Panc1 (cell line): ENCODE results near the gene PIEZO1. TPM values are rescaled to one million over a fixed set of nuclear protein-coding genes. Genes with fewer than 3 reads are reported as not detected.

Experiments
- ATAC-seq: fragments of 200-7000 bp; cut with Tn5 transposase; 2 replicates; pipeline ENCODE4 v1.9.1; 2020; ENCODE audit warnings: mild to moderate bottlenecking, moderate library complexity
- BruUV-seq: library from RNA; stranded (reverse); fragments of 400-500 nt; replicated peaks from 2 replicates; lab custom pipeline; 2021; lab: Mats Ljungman, UMichigan
- CTCF ChIA-PET: fragments of 300-600 bp; sonication (Branson Sonifier 250); formaldehyde crosslinking; loops from one replicate; lab custom pipeline; 2022; ENCODE audit warnings: antibody characterized with exemption; lab: Charles Lee
- POLR2A ChIA-PET: fragments of 300-600 bp; sonication (Branson Sonifier 250); formaldehyde crosslinking; loops from one replicate; lab custom pipeline; 2022; ENCODE audit warnings: antibody characterized with exemption; lab: Charles Lee
- DNase-seq: peaks from one replicate; pipeline ENCODE4 v3.0.0-alpha.2; 2010; ENCODE audit warnings: low read depth, low spot score
- H3K27ac ChIP-seq: 2 replicates; pipeline ENCODE4 v1.5.1; 2011; ENCODE audit warnings: mild to moderate bottlenecking, low read length, inconsistent platforms
- H3K27me3 ChIP-seq: fragments of 200-500 bp; sonication (Bioruptor generic); 2 replicates; pipeline ENCODE4 v1.6.0; 2014; ENCODE audit warnings: low read length, inconsistent platforms; ENCODE audit not compliant: control insufficient read depth, insufficient read depth
- H3K36me3 ChIP-seq: fragments of 200-500 bp; sonication (Bioruptor generic); 2 replicates; pipeline ENCODE4 v1.5.1; 2014; ENCODE audit warnings: inconsistent platforms, mild to moderate bottlenecking, low read length, moderate library complexity; ENCODE audit not compliant: control insufficient read depth, insufficient read depth
- H3K4me1 ChIP-seq: 2 replicates; pipeline ENCODE4 v1.5.1; 2011; ENCODE audit warnings: inconsistent platforms, mild to moderate bottlenecking, low read length, moderate library complexity; ENCODE audit not compliant: control insufficient read depth, insufficient read depth
- H3K4me3 ChIP-seq, 2 experiments: 2 replicates each; pipeline ENCODE4 v1.5.1; 2011 to 2012; ENCODE audit warnings: low read depth in 2 of 2, low read length in 2 of 2, mild to moderate bottlenecking in 2 of 2, inconsistent platforms in 1 of 2, moderate library complexity in 1 of 2
- H3K9me3 ChIP-seq: fragments of 200-500 bp; sonication (Bioruptor generic); 2 replicates; pipeline ENCODE4 v1.5.1; 2014; ENCODE audit warnings: low read depth, mild to moderate bottlenecking, inconsistent platforms, low read length, moderate library complexity; ENCODE audit not compliant: control insufficient read depth, insufficient read depth
- CTCF ChIP-seq: fragments of 450-650 bp; IDR thresholded peaks from 2 replicates; pipeline ENCODE4 v1.5.1; 2017; ENCODE audit warnings: mild to moderate bottlenecking
- POLR2AphosphoS5 ChIP-seq: IDR thresholded peaks from 2 replicates; pipeline ENCODE4 v1.6.1; 2012; ENCODE audit warnings: mild to moderate bottlenecking, low read depth, low read length, moderate library complexity
- REST ChIP-seq, 2 experiments: IDR thresholded peaks; 2 replicates each; pipeline ENCODE4 v1.6.1; 2011 to 2012; ENCODE audit warnings: low read depth in 2 of 2, control low read depth in 1 of 2, low read length in 1 of 2, mild to moderate bottlenecking in 1 of 2, moderate library complexity in 1 of 2; ENCODE audit not compliant: insufficient read depth in 1 of 2
- SIN3A ChIP-seq: IDR thresholded peaks from 2 replicates; pipeline ENCODE4 v1.6.1; 2012; ENCODE audit warnings: low read depth, mild to moderate bottlenecking, low read length, moderate library complexity, borderline replicate concordance; ENCODE audit not compliant: insufficient read depth
- TCF7L2 ChIP-seq: IDR thresholded peaks from 2 replicates; pipeline ENCODE4 v1.6.1; 2011; ENCODE audit warnings: mild to moderate bottlenecking, low read depth, low read length, inconsistent platforms
- in situ Hi-C: cut with HindIII; loops from 2 replicates; pipeline ENCODE4 v1.10.0; 2016; ENCODE audit warnings: low sequenced_read_pairs, low pct_unique_long_range_greater_than_20kb
- intact Hi-C: fragments of 100-400 bp; cut with micrococcal nuclease; formaldehyde crosslinking; loops from one replicate; pipeline ENCODE4 v1.10.0; 2022; ENCODE audit not compliant: unreplicated experiment
- total RNA-seq: library from RNA; stranded (reverse); gene quantifications from one replicate; pipeline ENCODE4 v1.2.1, GENCODE V29; 2021; ENCODE audit not compliant: unreplicated experiment

The PIEZO1 gene
- total RNA-seq, 1 experiment from 2014 or later, result 175 TPM

- in situ Hi-C loops, result no loop called here
Measured at GRCh38 chr16:88815901-88816589, 31.0 kb upstream of the PIEZO1 start.

GRCh38 chr16:88815227-88815626 lies 30.2 kb upstream of the PIEZO1 start:
- no peak for TF ChIP-seq REST (IDR thresholded peaks at IDR 0.05; ENCODE audit: insufficient read depth in 1 of 2, low read depth in 2 of 2, low read length in 1 of 2)
- TF ChIP-seq CTCF, result no peak
- no peak for TF ChIP-seq SIN3A
- no peak for TF ChIP-seq TCF7L2
- TF ChIP-seq POLR2AphosphoS5, result no peak; the same call in 1 of the 2 replicates
- H3K27me3 ChIP-seq, result no peaks in the 10 kb centered on the region
- peaks cover 5% of the 10 kb centered on the region for H3K4me1 ChIP-seq
- no peak overlapping the region for H3K4me3 ChIP-seq
- peaks cover 4% of the 10 kb centered on the region; the same call in 1 of the 2 replicates for H3K36me3 ChIP-seq
- DNase-seq, result no peak
- no TSS peak for BruUV-seq
- CTCF ChIA-PET, result interaction anchor here (0.5 kb wide), 1 partner anchor 106 kb away, joined by 7 read pairs; no protein-coding TSS in a partner anchor
- intact Hi-C loops (loop anchor here (10.0 kb wide), 1 partner anchor 350 kb away; no protein-coding TSS in a partner anchor), in situ Hi-C loops (no loop called here)
- ATAC-seq, result no peak
- POLR2A ChIA-PET, result no interaction called here
- no peaks in the 10 kb centered on the region for H3K9me3 ChIP-seq
- no peak overlapping the region for H3K27ac ChIP-seq

More at GRCh38 chr16:88815901-88816589, 31.0 kb upstream of the PIEZO1 start:
- Histone ChIP-seq H3K4me1 (no peaks in the 10 kb centered on the region; the same call in 1 of the 2 replicates), H3K36me3 (peaks cover under 1% of the 10 kb centered on the region; the same call in 1 of the 2 replicates), H3K27ac (no peak overlapping the region), H3K27me3 (no peaks in the 10 kb centered on the region), H3K9me3 (no peaks in the 10 kb centered on the region), H3K4me3 (no peak overlapping the region)
- intact Hi-C loops, result loop anchor here (10.0 kb wide), 1 partner anchor 349 kb away; no protein-coding TSS in a partner anchor
- DNase-seq, result no peak
- POLR2A ChIA-PET, result no interaction called here
- CTCF ChIA-PET, result interaction anchor here (0.5 kb wide), 1 partner anchor 105 kb away, joined by 7 read pairs; no protein-coding TSS in a partner anchor
- TF ChIP-seq CTCF (peak; percentile 88), REST (IDR thresholded peaks at IDR 0.05; ENCODE audit: insufficient read depth in 1 of 2, low read depth in 2 of 2, low read length in 1 of 2) (no peak)
- peak; percentile 42 for ATAC-seq
- no TSS peak for BruUV-seq
